GM12801 (cell line): ENCODE results near the gene UGT1A7.

Source experiments
- CTCF ChIP-seq: IDR thresholded peaks from one replicate; pipeline ENCODE4 v1.5.1; 2011; ENCODE audit warnings: control low read depth; ENCODE audit not compliant: insufficient read length; ENCODE audit errors: extremely low read depth

Gene UGT1A7

GRCh38 chr2:233821196-233821595 lies 139.5 kb downstream of the UGT1A7 start:
- no peak for TF ChIP-seq CTCF

GRCh38 chr2:233821709-233822100 lies 140.0 kb downstream of the UGT1A7 start:
- TF ChIP-seq CTCF: no peak

GRCh38 chr2:233822101-233822771 lies 140.5 kb downstream of the UGT1A7 start:
- no peak for TF ChIP-seq CTCF
